HCT116 (cell line): Measurements from ENCODE around the gene EPSTI1. TPM values are rescaled to one million over a fixed set of nuclear protein-coding genes. Genes with fewer than 3 reads are reported as not detected.

Experiments
- ATAC-seq: fragments of 200-7000 bp; cut with Tn5 transposase; 2 replicates; pipeline ENCODE4 v1.9.1; 2020; ENCODE audit warnings: mild to moderate bottlenecking, moderate library complexity
- BruUV-seq: library from RNA; stranded (reverse); fragments of 400-500 nt; replicated peaks from 2 replicates; lab custom pipeline; 2021; lab: Mats Ljungman, UMichigan
- CTCF ChIA-PET: fragments of 300-600 bp; sonication (Branson Sonifier 250); formaldehyde crosslinking; loops from one replicate; lab custom pipeline; 2021; ENCODE audit warnings: antibody characterized with exemption; lab: Charles Lee
- POLR2A ChIA-PET: fragments of 300-600, 350-600 bp; sonication (Branson Sonifier 250); formaldehyde crosslinking; loops from one replicate; lab custom pipeline; 2021; ENCODE audit warnings: antibody characterized with exemption; lab: Charles Lee
- RAD21 ChIA-PET, 2 experiments: fragments of 300-600 bp; sonication (Branson Sonifier 250); formaldehyde crosslinking; loops; one replicate each; lab custom pipeline; 2023; ENCODE audit warnings: low total read pairs in 2 of 2; ENCODE audit not compliant: uncharacterized antibody in 2 of 2, unreplicated experiment in 2 of 2, low non-redundant PET in 1 of 2; lab: Charles Lee
- DNase-seq: peaks from one replicate; pipeline ENCODE4 v3.0.0-alpha.2; 2010; ENCODE audit warnings: low read depth, low spot score
- H2AFZ ChIP-seq: fragments of 200-600 bp; shearing (Covaris generic), sonication (generic); 2 replicates; pipeline ENCODE4 v1.6.1; 2017; ENCODE audit warnings: low read depth, mixed run types, mixed read lengths, antibody characterized with exemption, low read length; ENCODE audit not compliant: poor library complexity, severe bottlenecking
- H3K27ac ChIP-seq: 2 replicates; pipeline ENCODE4 v1.5.1; 2012; ENCODE audit warnings: low read depth, low read length
- H3K27me3 ChIP-seq: fragments of 200-600 bp; sonication (generic); 2 replicates; pipeline ENCODE4 v1.6.1; 2016; ENCODE audit warnings: mixed run types, low read length, mixed read lengths; ENCODE audit not compliant: insufficient read depth
- H3K36me3 ChIP-seq, 2 experiments: fragments of 200-500 bp in 1 of 2; fragments of 200-600 bp in 1 of 2; sonication (Bioruptor generic) in 1 of 2; sonication (generic) in 1 of 2; 2 replicates each; pipeline versions ENCODE4 v1.5.1 to v1.6.1; 2014 to 2016; ENCODE audit warnings: low read length in 2 of 2, inconsistent platforms in 1 of 2, mixed read lengths in 1 of 2, mixed run types in 1 of 2; ENCODE audit not compliant: insufficient read depth in 2 of 2, control insufficient read depth in 1 of 2
- H3K4me1 ChIP-seq, 2 experiments: fragments of 200-600 bp in 1 of 2; sonication (generic) in 1 of 2; 2 replicates each; pipeline versions ENCODE4 v1.5.1 to v1.6.1; 2012 to 2017; ENCODE audit warnings: low read length in 2 of 2, inconsistent platforms in 1 of 2, mild to moderate bottlenecking in 1 of 2, mixed read lengths in 1 of 2, mixed run types in 1 of 2, moderate library complexity in 1 of 2; ENCODE audit not compliant: insufficient read depth in 2 of 2, control insufficient read depth in 1 of 2
- H3K4me2 ChIP-seq: fragments of 200-600 bp; sonication (generic); 2 replicates; pipeline ENCODE4 v1.6.1; 2017; ENCODE audit warnings: mixed run types, low read length, mixed read lengths
- H3K4me3 ChIP-seq, 2 experiments: fragments of 200-600 bp in 1 of 2; sonication (generic) in 1 of 2; replicated peaks in 1 of 2; 2 replicates each; pipeline ENCODE4 v1.5.1; 2011 to 2016; ENCODE audit warnings: low read length in 2 of 2, control low read depth in 1 of 2, low read depth in 1 of 2, mild to moderate bottlenecking in 1 of 2, mixed read lengths in 1 of 2, mixed run types in 1 of 2
- H3K79me2 ChIP-seq: fragments of 200-600 bp; sonication (generic); 2 replicates; pipeline ENCODE4 v1.6.1; 2017; ENCODE audit warnings: mild to moderate bottlenecking, mixed run types, low read length, moderate library complexity, mixed read lengths; ENCODE audit not compliant: insufficient read depth
- H3K9ac ChIP-seq: fragments of 200-600 bp; sonication (generic); 2 replicates; pipeline ENCODE4 v1.6.1; 2016; ENCODE audit warnings: low read length, mixed read lengths
- H3K9me2 ChIP-seq: fragments of 200-600 bp; sonication (generic), shearing (Covaris generic); 2 replicates; pipeline ENCODE4 v1.6.1; 2017; ENCODE audit warnings: mixed run types, mild to moderate bottlenecking, moderate library complexity; ENCODE audit not compliant: insufficient read depth
- H3K9me3 ChIP-seq, 2 experiments: fragments of 200-500 bp in 1 of 2; fragments of 200-600 bp in 1 of 2; sonication (Bioruptor generic) in 1 of 2; sonication (generic) in 1 of 2; 2 replicates each; pipeline ENCODE4 v1.6.1; 2014 to 2017; ENCODE audit warnings: low read length in 2 of 2, mixed read lengths in 2 of 2, inconsistent platforms in 1 of 2, low read depth in 1 of 2, mild to moderate bottlenecking in 1 of 2, mixed run types in 1 of 2, moderate library complexity in 1 of 2; ENCODE audit not compliant: control insufficient read depth in 1 of 2, insufficient read depth in 1 of 2
- H4K20me1 ChIP-seq: fragments of 200-600 bp; sonication (generic), shearing (Covaris generic); 2 replicates; pipeline ENCODE4 v1.6.1; 2017; ENCODE audit warnings: mixed run types, mild to moderate bottlenecking, moderate library complexity; ENCODE audit not compliant: insufficient read depth
- EGR1 ChIP-seq: IDR thresholded peaks from 2 replicates; pipeline ENCODE4 v1.6.1; 2012; ENCODE audit warnings: low read depth
- EZH2 ChIP-seq: fragments of 200-600 bp; sonication (generic); IDR thresholded peaks from 2 replicates; pipeline ENCODE4 v1.6.1; 2017; ENCODE audit warnings: antibody characterized with exemption, mixed run types
- POLR2AphosphoS5 ChIP-seq: IDR thresholded peaks from 2 replicates; pipeline ENCODE4 v1.6.1; 2011; ENCODE audit warnings: mild to moderate bottlenecking, low read depth, low read length, moderate library complexity
- RAD21 ChIP-seq: IDR thresholded peaks from 2 replicates; pipeline ENCODE4 v1.6.1; 2012; ENCODE audit warnings: low read depth, mild to moderate bottlenecking
- SIN3A ChIP-seq: IDR thresholded peaks from 2 replicates; pipeline ENCODE4 v1.6.1; 2012; ENCODE audit warnings: low read depth
- SP1 ChIP-seq: IDR thresholded peaks from 2 replicates; pipeline ENCODE4 v1.6.1; 2012; ENCODE audit warnings: low read depth
- TCF7L2 ChIP-seq: IDR thresholded peaks from 2 replicates; pipeline ENCODE4 v1.7.0; 2011; ENCODE audit warnings: borderline replicate concordance, inconsistent platforms; ENCODE audit not compliant: insufficient read depth, insufficient read length; ENCODE audit errors: extremely low read depth
- ZFX ChIP-seq: fragments of 450-650 bp; IDR thresholded peaks from 2 replicates; pipeline ENCODE4 v1.6.1; 2017
- ZNF274 ChIP-seq: fragments of 200-500 bp; sonication (Bioruptor generic); IDR thresholded peaks from 2 replicates; pipeline ENCODE4 v1.6.1; 2014; ENCODE audit warnings: mild to moderate bottlenecking, low read depth, low read length, inconsistent platforms
- intact Hi-C: fragments of 100-400 bp; cut with micrococcal nuclease; formaldehyde crosslinking; loops from 2 replicates; pipeline ENCODE4 v1.10.0; 2022
- total RNA-seq: library from RNA; stranded (reverse); gene quantifications from one replicate; pipeline ENCODE4 v1.2.1, GENCODE V29; 2021; ENCODE audit not compliant: unreplicated experiment
- TF ChIP-seq, protein P1 (sequence below): IDR thresholded peaks from 2 replicates; pipeline ENCODE4 v1.6.1; 2012

The EPSTI1 gene
- total RNA-seq, 1 experiment from 2014 or later, result 0.69 TPM

DNA sequence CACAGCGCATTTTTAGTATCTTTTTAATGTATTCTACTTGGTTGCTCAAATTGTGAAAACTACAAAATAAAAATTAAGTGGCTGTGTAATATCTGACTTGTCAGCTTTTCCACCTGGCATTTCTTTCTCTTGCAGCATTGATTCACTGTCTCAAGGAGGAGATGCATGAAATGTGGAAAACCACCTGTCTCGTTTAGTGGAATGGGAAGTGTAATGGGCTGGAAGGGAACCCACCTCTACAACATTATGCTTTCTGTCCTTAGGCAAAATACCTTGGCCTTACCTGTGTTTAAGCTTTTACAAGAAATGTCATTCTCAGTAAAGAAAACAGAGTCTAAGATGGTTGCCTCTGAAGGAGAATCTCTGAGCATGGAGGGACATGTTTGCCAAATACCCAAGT is 142.8 kb downstream of the EPSTI1 start:
- no peak for TF ChIP-seq TCF7L2
- TF ChIP-seq POLR2AphosphoS5, result no peak
- Histone ChIP-seq H3K4me2 (no peak overlapping the region), H3K27ac (no peak overlapping the region), H3K4me3 (no peak overlapping the region), H4K20me1 (no peaks in the 10 kb centered on the region), H3K79me2 (no peaks in the 10 kb centered on the region), H3K9me3 (no peaks in the 10 kb centered on the region), H2AFZ (no peak overlapping the region), H3K9me2 (no peaks in the 10 kb centered on the region), H3K36me3 (no peaks in the 10 kb centered on the region; a peak in 1 of 4 replicates), H3K27me3 (peaks cover 3% of the 10 kb centered on the region; the same call in 1 of the 2 replicates), H3K4me1 (no peaks in the 10 kb centered on the region), H3K9ac (no peak overlapping the region)
- RAD21 ChIA-PET, result no interaction called here
- ATAC-seq (no peak), DNase-seq (no peak)
- CTCF ChIA-PET, result no interaction called here
- intact Hi-C loops, result no loop called here
- BruUV-seq, result no TSS peak
- POLR2A ChIA-PET, result no interaction called here

DNA sequence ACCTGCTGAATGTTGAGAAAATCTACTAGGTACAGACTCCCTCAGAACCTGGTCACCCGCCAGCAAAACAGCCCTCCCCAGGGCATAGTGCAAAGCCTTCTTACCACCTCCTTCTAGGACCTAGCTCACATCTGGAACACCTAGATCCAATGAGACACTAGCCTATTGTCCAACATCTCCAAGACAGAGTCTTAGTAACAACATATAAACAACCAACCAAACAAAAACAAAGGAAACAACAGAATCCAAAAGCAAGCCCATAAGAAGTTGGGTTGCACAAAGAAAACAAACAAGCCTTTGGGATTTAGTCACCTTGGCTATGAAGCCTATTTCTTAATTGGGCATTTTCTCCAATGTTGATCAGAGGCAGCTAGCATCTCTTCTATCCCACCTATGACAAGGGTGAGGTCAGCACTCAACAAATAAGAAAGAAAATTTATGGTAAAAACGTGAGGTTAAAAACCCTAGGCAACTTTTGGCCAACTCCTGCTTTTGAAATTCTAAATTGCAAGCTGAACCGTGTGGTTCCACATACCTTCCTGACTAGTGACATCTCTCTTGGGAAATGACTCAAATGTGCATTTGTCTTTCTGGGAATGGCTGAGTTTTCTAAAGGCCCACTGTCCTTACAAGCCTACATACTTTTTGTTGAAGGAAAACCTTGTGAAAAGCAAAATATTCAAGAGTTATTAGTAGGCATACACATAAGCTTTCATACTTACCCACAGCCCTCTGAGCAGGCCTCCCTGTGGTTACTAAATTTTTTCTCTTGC is 144.0 kb downstream of the EPSTI1 start:
- H3K27me3 ChIP-seq, result peaks cover 2% of the 10 kb centered on the region; the same call in 1 of the 2 replicates
- ATAC-seq (no peak), DNase-seq (no peak)
- H3K36me3 ChIP-seq, result no peaks in the 10 kb centered on the region; a peak in 1 of 4 replicates
- H3K4me1 ChIP-seq, result no peaks in the 10 kb centered on the region
- H3K9me3 ChIP-seq, result no peaks in the 10 kb centered on the region
- ChIA-PET RAD21 (no interaction called here), POLR2A (no interaction called here)
- intact Hi-C loops, result no loop called here
- no peak overlapping the region for H2AFZ ChIP-seq
- H3K27ac ChIP-seq, result no peak overlapping the region
- no peaks in the 10 kb centered on the region for H4K20me1 ChIP-seq
- H3K9ac ChIP-seq, result no peak overlapping the region
- BruUV-seq, result no TSS peak
- TF ChIP-seq ZFX (no peak), SP1 (no peak), EZH2 (no peak), RAD21 (no peak), TCF7L2 (no peak), SIN3A (no peak), EGR1 (no peak), ZNF274 (no peak)
- TF ChIP-seq, protein P1, sequence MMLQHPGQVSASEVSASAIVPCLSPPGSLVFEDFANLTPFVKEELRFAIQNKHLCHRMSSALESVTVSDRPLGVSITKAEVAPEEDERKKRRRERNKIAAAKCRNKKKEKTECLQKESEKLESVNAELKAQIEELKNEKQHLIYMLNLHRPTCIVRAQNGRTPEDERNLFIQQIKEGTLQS, result no peak
- TF ChIP-seq, all 23 proteins: peak for 0
- no peaks in the 10 kb centered on the region for H3K9me2 ChIP-seq
- CTCF ChIA-PET, result no interaction called here
- no peaks in the 10 kb centered on the region for H3K79me2 ChIP-seq
- no peak overlapping the region for H3K4me2 ChIP-seq
- no peak overlapping the region for H3K4me3 ChIP-seq
